Caco-2 (cell line): ENCODE data around the gene C1RL. TPM values are rescaled to one million over a fixed set of nuclear protein-coding genes. Genes with fewer than 3 reads are reported as not detected.

Source experiments
- BruUV-seq: library from RNA; stranded (reverse); fragments of 400-500 nt; replicated peaks from 2 replicates; lab custom pipeline; 2021; lab: Mats Ljungman, UMichigan
- CTCF ChIA-PET: fragments of 300-600 bp; sonication (Branson Sonifier 250); formaldehyde crosslinking; loops from one replicate; lab custom pipeline; 2022; ENCODE audit warnings: antibody characterized with exemption; lab: Charles Lee
- POLR2A ChIA-PET: fragments of 300-600 bp; sonication (Branson Sonifier 250); formaldehyde crosslinking; loops from one replicate; lab custom pipeline; 2022; ENCODE audit warnings: antibody characterized with exemption; lab: Charles Lee
- DNase-seq, 2 experiments: peaks; one replicate each; pipeline versions ENCODE4 v3.0.0 to v3.0.0-alpha.2; 2020 to 2022
- H3K27me3 ChIP-seq: replicated peaks from 2 replicates; pipeline ENCODE4 v1.6.0; 2011; ENCODE audit warnings: low read length; ENCODE audit not compliant: control insufficient read depth, insufficient read depth
- H3K36me3 ChIP-seq: 2 replicates; pipeline ENCODE4 v1.5.1; 2011; ENCODE audit warnings: low read length; ENCODE audit not compliant: control insufficient read depth, insufficient read depth
- H3K4me1 ChIP-seq: fragments of 250-450 bp; sonication (Bioruptor Pico); 2 replicates; pipeline ENCODE4 v1.5.1; 2020; ENCODE audit warnings: mild to moderate bottlenecking
- H3K4me3 ChIP-seq: 2 replicates; pipeline ENCODE4 v1.5.1; 2011; ENCODE audit warnings: low read depth, mild to moderate bottlenecking, control low read depth, low read length
- H3K9me3 ChIP-seq: fragments of 250-450 bp; sonication (Bioruptor Pico); 2 replicates; pipeline ENCODE4 v1.5.1; 2020; ENCODE audit warnings: mild to moderate bottlenecking, moderate library complexity
- H3K27ac Mint-ChIP-seq: one replicate; pipeline ENCODE4 v1.8.0; 2022; ENCODE audit warnings: mixed read lengths; ENCODE audit not compliant: unreplicated experiment
- H3K27me3 Mint-ChIP-seq: one replicate; pipeline ENCODE4 v1.8.0; 2022; ENCODE audit warnings: mixed read lengths; ENCODE audit not compliant: insufficient read depth, unreplicated experiment
- H3K36me3 Mint-ChIP-seq: one replicate; pipeline ENCODE4 v1.8.0; 2022; ENCODE audit warnings: mild to moderate bottlenecking, mixed read lengths; ENCODE audit not compliant: insufficient read depth, unreplicated experiment
- H3K4me1 Mint-ChIP-seq: one replicate; pipeline ENCODE4 v1.8.0; 2022; ENCODE audit warnings: low read depth, mixed read lengths; ENCODE audit not compliant: unreplicated experiment
- H3K4me3 Mint-ChIP-seq: one replicate; pipeline ENCODE4 v1.8.0; 2022; ENCODE audit warnings: mild to moderate bottlenecking, moderate library complexity, mixed read lengths; ENCODE audit not compliant: unreplicated experiment
- H3K9me3 Mint-ChIP-seq: one replicate; pipeline ENCODE4 v1.8.0; 2022; ENCODE audit warnings: mixed read lengths; ENCODE audit not compliant: unreplicated experiment
- intact Hi-C: fragments of 100-400 bp; cut with micrococcal nuclease; formaldehyde crosslinking; loops from one replicate; pipeline ENCODE4 v1.10.0; 2022; ENCODE audit not compliant: unreplicated experiment
- total RNA-seq: library from RNA; stranded (reverse); gene quantifications from 2 replicates; pipeline ENCODE4 v1.2.3, GENCODE V29; 2022
- TF ChIP-seq, protein P1 (sequence below), 2 experiments: fragments of 200-600 bp in 1 of 2; IDR thresholded peaks; 1 replicate in 1 of 2; 2 replicates in 1 of 2; pipeline versions ENCODE4 v1.5.1 to v1.8.0; 2011 to 2022; ENCODE audit warnings: antibody characterized with exemption in 1 of 2, control low read depth in 1 of 2, inconsistent platforms in 1 of 2, low read depth in 1 of 2, low read length in 1 of 2, mild to moderate bottlenecking in 1 of 2, moderate library complexity in 1 of 2; ENCODE audit not compliant: insufficient read depth in 1 of 2, severe bottlenecking in 1 of 2, unreplicated experiment in 1 of 2

The C1RL gene
- total RNA-seq, 1 experiment from 2014 or later, result 40.2 TPM

- Mint-ChIP-seq H3K36me3 (peaks cover 6% of the 10 kb centered on the region), H3K27ac (no peak overlapping the region), H3K27me3 (no peaks in the 10 kb centered on the region), H3K9me3 (no peaks in the 10 kb centered on the region), H3K4me3 (no peak overlapping the region), H3K4me1 (no peaks in the 10 kb centered on the region)
- DNase-seq, result no peak
- no peaks in the 10 kb centered on the region for H3K4me1 ChIP-seq
- H3K36me3 ChIP-seq, result peaks cover 2% of the 10 kb centered on the region
- H3K9me3 ChIP-seq, result no peaks in the 10 kb centered on the region
- H3K27me3 ChIP-seq, result no peaks in the 10 kb centered on the region
- TF ChIP-seq, protein P1, sequence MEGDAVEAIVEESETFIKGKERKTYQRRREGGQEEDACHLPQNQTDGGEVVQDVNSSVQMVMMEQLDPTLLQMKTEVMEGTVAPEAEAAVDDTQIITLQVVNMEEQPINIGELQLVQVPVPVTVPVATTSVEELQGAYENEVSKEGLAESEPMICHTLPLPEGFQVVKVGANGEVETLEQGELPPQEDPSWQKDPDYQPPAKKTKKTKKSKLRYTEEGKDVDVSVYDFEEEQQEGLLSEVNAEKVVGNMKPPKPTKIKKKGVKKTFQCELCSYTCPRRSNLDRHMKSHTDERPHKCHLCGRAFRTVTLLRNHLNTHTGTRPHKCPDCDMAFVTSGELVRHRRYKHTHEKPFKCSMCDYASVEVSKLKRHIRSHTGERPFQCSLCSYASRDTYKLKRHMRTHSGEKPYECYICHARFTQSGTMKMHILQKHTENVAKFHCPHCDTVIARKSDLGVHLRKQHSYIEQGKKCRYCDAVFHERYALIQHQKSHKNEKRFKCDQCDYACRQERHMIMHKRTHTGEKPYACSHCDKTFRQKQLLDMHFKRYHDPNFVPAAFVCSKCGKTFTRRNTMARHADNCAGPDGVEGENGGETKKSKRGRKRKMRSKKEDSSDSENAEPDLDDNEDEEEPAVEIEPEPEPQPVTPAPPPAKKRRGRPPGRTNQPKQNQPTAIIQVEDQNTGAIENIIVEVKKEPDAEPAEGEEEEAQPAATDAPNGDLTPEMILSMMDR (IDR thresholded peaks at IDR 0.05; ENCODE audit: insufficient read depth in 1 of 2, low read depth in 1 of 2, low read length in 1 of 2, severe bottlenecking in 1 of 2, unreplicated experiment in 1 of 2), result no peak
- intact Hi-C loops, result no loop called here
- no TSS peak for BruUV-seq
- POLR2A ChIA-PET, result no interaction called here
- H3K4me3 ChIP-seq, result no peak overlapping the region
- CTCF ChIA-PET, result interaction anchor here (0.7 kb wide), 1 partner anchor 34 kb away, joined by 3 read pairs; no protein-coding TSS in a partner anchor
These were observed 45.0 kb upstream of the C1RL start for GRCh38 chr12:7154042-7154441.

GRCh38 chr12:7152818-7153217 is 43.8 kb upstream of the C1RL start:
- no peak for DNase-seq
- H3K27me3 ChIP-seq, result no peaks in the 10 kb centered on the region
- H3K36me3 ChIP-seq, result peaks cover 2% of the 10 kb centered on the region
- no TSS peak for BruUV-seq
- H3K4me1 Mint-ChIP-seq, result no peaks in the 10 kb centered on the region
- POLR2A ChIA-PET, result no interaction called here
- no peak overlapping the region for H3K4me3 Mint-ChIP-seq
- H3K4me3 ChIP-seq, result no peak overlapping the region
- H3K9me3 Mint-ChIP-seq, result no peaks in the 10 kb centered on the region
- intact Hi-C loops, result no loop called here
- no peaks in the 10 kb centered on the region for H3K27me3 Mint-ChIP-seq
- H3K4me1 ChIP-seq, result no peaks in the 10 kb centered on the region
- TF ChIP-seq, protein P1 (IDR thresholded peaks at IDR 0.05; ENCODE audit: insufficient read depth in 1 of 2, low read depth in 1 of 2, low read length in 1 of 2, severe bottlenecking in 1 of 2, unreplicated experiment in 1 of 2), result no peak
- CTCF ChIA-PET, result no interaction called here
- no peaks in the 10 kb centered on the region for H3K9me3 ChIP-seq
- H3K27ac Mint-ChIP-seq, result no peak overlapping the region
- peaks cover 10% of the 10 kb centered on the region for H3K36me3 Mint-ChIP-seq

GRCh38 chr12:7151532-7151931 is 42.5 kb upstream of the C1RL start:
- H3K36me3 Mint-ChIP-seq, result peaks cover 13% of the 10 kb centered on the region

More at GRCh38 chr12:7151532-7151931, 42.5 kb upstream of the C1RL start:
- Mint-ChIP-seq H3K27ac (no peak overlapping the region), H3K4me3 (no peak overlapping the region), H3K4me1 (no peaks in the 10 kb centered on the region), H3K27me3 (no peaks in the 10 kb centered on the region), H3K9me3 (no peaks in the 10 kb centered on the region)
- Histone ChIP-seq H3K4me1 (no peaks in the 10 kb centered on the region), H3K4me3 (no peak overlapping the region), H3K9me3 (no peaks in the 10 kb centered on the region), H3K27me3 (no peaks in the 10 kb centered on the region), H3K36me3 (peaks cover 2% of the 10 kb centered on the region; the same call in 1 of the 2 replicates)
- TF ChIP-seq, protein P1 (IDR thresholded peaks at IDR 0.05; ENCODE audit: insufficient read depth in 1 of 2, low read depth in 1 of 2, low read length in 1 of 2, severe bottlenecking in 1 of 2, unreplicated experiment in 1 of 2), result no peak
- intact Hi-C loops, result no loop called here
- CTCF ChIA-PET, result no interaction called here
- DNase-seq, result no peak
- POLR2A ChIA-PET, result no interaction called here
- no TSS peak for BruUV-seq
